Tibial nerve (tissue), 4 donors: ENCODE measurements around the gene SMPD1. TPM values are rescaled to one million over a fixed set of nuclear protein-coding genes. Genes with fewer than 3 reads are reported as not detected.

ENCODE experiments used
- DNase-seq, 2 donors: peaks; one replicate each; pipeline ENCODE4 v3.0.0-alpha.2; 2019; ENCODE audit warnings: low spot score in 2 of 2
- H3K27ac ChIP-seq, 4 donors: fragments of 200-600 bp; sonication (generic) in 3 of 4; one replicate each; pipeline ENCODE4 v1.5.1; 2017 to 2019; ENCODE audit warnings: mild to moderate bottlenecking in 1 of 4
- H3K27me3 ChIP-seq, 2 donors: fragments of 200-600 bp; sonication (generic) in 1 of 2; one replicate each; pipeline versions ENCODE4 v1.5.1 to v1.6.0; 2017 to 2019
- H3K36me3 ChIP-seq, 3 donors: fragments of 200-600 bp; sonication (generic); one replicate each; pipeline ENCODE4 v1.5.1; 2018 to 2019
- H3K4me1 ChIP-seq, 4 donors: fragments of 200-600 bp; sonication (generic) in 3 of 4; one replicate each; pipeline ENCODE4 v1.5.1; 2017 to 2019
- H3K4me3 ChIP-seq, 4 donors: fragments of 200-600 bp; sonication (generic) in 3 of 4; one replicate each; pipeline ENCODE4 v1.5.1; 2017 to 2019; ENCODE audit warnings: mild to moderate bottlenecking in 1 of 4, moderate library complexity in 1 of 4
- H3K9me3 ChIP-seq, 4 donors: fragments of 200-600 bp; sonication (generic) in 3 of 4; one replicate each; pipeline ENCODE4 v1.5.1; 2017 to 2019
- EP300 ChIP-seq, 2 donors: sonication (generic); formaldehyde crosslinking; IDR thresholded peaks; one replicate each; pipeline ENCODE4 v1.6.1; 2017; ENCODE audit warnings: antibody characterized with exemption in 2 of 2, mild to moderate bottlenecking in 1 of 2
- POLR2A ChIP-seq, 2 donors: fragments of 450-650 bp; IDR thresholded peaks; one replicate each; pipeline ENCODE4 v1.6.1; 2017; ENCODE audit warnings: antibody characterized with exemption in 2 of 2, mild to moderate bottlenecking in 2 of 2, moderate library complexity in 2 of 2
- WGBS, 2 donors: methylation state at CpG; one replicate each; pipeline ENCODE4 v1.1.5; 2018; 5-methylcytosine and 5-hydroxymethylcytosine counted together
- total RNA-seq, 4 donors: library from RNA; depleted of rRNA; stranded (reverse); fragments of >200 nt; gene quantifications; one replicate each; pipeline ENCODE4 v1.1.0, GENCODE V29; 2016
- TF ChIP-seq, protein P1 (sequence below), 5 experiments: fragments of 200-600 bp in 3 of 5; fragments of 450-650 bp in 2 of 5; sonication (generic) in 3 of 5; IDR thresholded peaks; one replicate each; pipeline ENCODE4 v1.5.1; 2016 to 2019; ENCODE audit warnings: antibody characterized with exemption in 5 of 5, mild to moderate bottlenecking in 3 of 5, moderate library complexity in 2 of 5

The SMPD1 gene
- total RNA-seq, 4 donors from 2014 or later = 23.1 to 39.8 (median 30.3) TPM

DNA sequence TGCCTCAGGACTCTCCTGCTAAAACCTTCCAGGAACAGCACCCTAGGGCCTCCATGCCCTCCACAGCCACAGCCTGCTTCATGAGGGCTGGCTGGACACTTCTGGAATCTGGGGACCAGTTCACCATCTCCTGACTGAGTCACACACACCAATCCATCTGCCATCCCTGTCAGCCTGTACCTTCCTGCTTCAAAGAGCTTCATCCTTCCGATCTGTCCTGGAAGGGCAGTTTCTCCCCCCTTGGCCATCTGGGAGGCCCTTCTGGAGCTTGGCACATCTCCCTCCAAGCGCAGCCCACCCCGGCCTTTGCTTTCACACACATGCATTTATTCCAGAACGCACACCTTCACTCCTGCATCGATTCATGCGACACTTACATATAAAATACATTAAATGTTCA is 15.6 kb downstream of the SMPD1 start:
- 91 to 96% methylated on average over 6 of the region's 6 CpGs for WGBS, 2 donors
- Histone ChIP-seq H3K4me3 (no peak overlapping the region), H3K36me3 (peaks cover 0 to 68% (median 0%) of the 10 kb centered on the region in 3 donors), H3K27me3 (no peaks in the 10 kb centered on the region), H3K9me3 (no peaks in the 10 kb centered on the region), H3K4me1 (peaks cover 0 to 11% (median 10%) of the 10 kb centered on the region in 4 donors), H3K27ac (no peak overlapping the region)
- TF ChIP-seq POLR2A (IDR thresholded peaks at IDR 0.05) = no peak
- TF ChIP-seq, protein P1, sequence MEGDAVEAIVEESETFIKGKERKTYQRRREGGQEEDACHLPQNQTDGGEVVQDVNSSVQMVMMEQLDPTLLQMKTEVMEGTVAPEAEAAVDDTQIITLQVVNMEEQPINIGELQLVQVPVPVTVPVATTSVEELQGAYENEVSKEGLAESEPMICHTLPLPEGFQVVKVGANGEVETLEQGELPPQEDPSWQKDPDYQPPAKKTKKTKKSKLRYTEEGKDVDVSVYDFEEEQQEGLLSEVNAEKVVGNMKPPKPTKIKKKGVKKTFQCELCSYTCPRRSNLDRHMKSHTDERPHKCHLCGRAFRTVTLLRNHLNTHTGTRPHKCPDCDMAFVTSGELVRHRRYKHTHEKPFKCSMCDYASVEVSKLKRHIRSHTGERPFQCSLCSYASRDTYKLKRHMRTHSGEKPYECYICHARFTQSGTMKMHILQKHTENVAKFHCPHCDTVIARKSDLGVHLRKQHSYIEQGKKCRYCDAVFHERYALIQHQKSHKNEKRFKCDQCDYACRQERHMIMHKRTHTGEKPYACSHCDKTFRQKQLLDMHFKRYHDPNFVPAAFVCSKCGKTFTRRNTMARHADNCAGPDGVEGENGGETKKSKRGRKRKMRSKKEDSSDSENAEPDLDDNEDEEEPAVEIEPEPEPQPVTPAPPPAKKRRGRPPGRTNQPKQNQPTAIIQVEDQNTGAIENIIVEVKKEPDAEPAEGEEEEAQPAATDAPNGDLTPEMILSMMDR (IDR thresholded peaks at IDR 0.05) = no peak
- no peak for TF ChIP-seq EP300 (IDR thresholded peaks at IDR 0.05)
- no peak for DNase-seq

DNA sequence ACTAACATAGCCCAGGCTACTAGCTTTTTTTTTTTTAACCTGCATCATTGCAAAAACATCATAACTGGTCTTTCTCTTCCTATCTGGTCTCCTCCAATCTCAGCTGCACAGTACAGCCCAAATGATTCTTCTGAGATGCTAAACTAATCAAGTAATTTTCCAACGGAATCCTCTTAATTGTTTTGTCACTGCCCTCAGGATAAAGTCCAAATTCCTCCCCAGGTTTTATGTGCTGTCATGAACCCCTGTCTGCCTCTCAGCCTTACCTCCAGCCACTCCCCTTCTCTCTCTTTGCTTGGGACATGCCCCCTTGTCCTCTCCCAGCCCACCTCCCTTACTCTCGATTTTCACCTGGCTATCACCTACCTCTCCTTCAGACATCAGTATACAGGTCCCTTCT is 16.1 kb downstream of the SMPD1 start:
- no peak overlapping the region for H3K4me3 ChIP-seq
- TF ChIP-seq EP300 (IDR thresholded peaks at IDR 0.05) = no peak
- TF ChIP-seq, protein P1 (IDR thresholded peaks at IDR 0.05) = no peak
- no peak for TF ChIP-seq POLR2A (IDR thresholded peaks at IDR 0.05)
- no peak for DNase-seq
- H3K36me3 ChIP-seq = peaks cover 0 to 68% (median 0%) of the 10 kb centered on the region in 3 donors
- WGBS, 2 donors = 42 to 47% methylated on average over 2 of the region's 2 CpGs
- peaks cover 0 to 11% (median 10%) of the 10 kb centered on the region in 4 donors for H3K4me1 ChIP-seq
- H3K27me3 ChIP-seq = no peaks in the 10 kb centered on the region
- no peaks in the 10 kb centered on the region for H3K9me3 ChIP-seq
- H3K27ac ChIP-seq = no peak overlapping the region

DNA sequence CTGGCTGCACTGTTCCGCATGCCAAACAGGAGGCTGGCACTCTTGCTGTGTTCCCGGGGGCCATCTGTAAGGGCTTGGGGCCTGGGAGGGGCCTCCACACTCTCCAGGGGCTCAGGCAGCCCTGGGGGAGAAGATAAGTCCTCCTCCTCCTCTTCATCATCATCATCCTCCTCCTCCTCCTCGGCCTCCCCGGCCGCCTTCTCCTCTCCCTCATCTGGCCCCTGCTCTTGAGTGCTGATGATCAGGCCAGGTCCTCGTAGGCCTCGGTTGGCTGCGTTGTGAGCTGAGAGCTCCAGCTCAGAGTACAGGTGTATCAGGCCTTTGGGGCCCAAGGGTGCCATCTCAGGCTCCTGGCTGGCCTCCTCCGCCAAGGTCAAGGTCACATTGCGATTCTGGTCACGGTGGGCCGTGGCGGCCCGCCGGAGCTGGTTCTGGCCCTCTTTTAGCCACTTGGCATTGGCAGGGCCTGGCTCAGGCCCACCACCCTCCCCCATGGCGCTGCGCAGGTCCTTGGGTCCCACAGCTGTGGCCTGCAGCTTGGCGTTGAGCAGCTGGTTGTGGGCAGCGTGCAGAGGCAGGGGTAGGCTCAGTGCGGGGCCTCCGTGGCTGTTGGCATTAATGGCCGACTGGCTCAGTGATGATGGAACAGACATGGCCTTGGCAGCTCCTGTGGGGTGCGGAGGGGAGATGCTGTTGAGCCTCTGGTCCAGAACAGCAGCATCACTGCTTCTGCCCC is 20.6 kb downstream of the SMPD1 start:
- H3K4me3 ChIP-seq = no peak overlapping the region
- no peaks in the 10 kb centered on the region for H3K9me3 ChIP-seq
- TF ChIP-seq POLR2A (IDR thresholded peaks at IDR 0.05) (no peak), EP300 (IDR thresholded peaks at IDR 0.05) (no peak)
- TF ChIP-seq, protein P1 (IDR thresholded peaks at IDR 0.05) = no peak
- no peak overlapping the region for H3K27ac ChIP-seq
- WGBS, 2 donors = 93 to 96% methylated on average over 22 to 23 of the region's 23 CpGs
- H3K36me3 ChIP-seq = peaks cover 0 to 28% (median 0%) of the 10 kb centered on the region in 3 donors
- no peak for DNase-seq
- peaks cover 0 to 28% (median 0%) of the 10 kb centered on the region in 4 donors for H3K4me1 ChIP-seq
- no peaks in the 10 kb centered on the region for H3K27me3 ChIP-seq

DNA sequence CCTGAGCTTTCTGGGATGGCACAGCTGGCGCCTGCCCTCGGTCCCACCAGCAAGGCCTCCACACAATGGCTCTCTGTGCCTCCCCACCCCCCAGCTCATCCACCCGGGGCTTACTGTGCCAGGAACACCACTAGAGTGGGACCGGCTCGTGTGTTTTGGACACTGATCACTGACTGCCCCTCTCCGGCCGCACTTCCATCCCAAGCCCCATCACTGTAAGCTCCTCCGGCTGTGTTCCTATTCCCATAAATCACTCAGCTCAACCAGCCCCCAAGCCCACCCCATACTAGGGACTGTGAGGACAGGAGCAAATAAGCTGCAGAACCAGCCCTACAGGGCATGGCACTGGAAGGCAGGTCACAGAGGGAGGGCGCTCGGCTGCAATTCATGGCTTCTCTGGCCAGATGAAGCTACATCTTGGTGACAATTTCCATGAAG is 21.3 kb downstream of the SMPD1 start:
- H3K36me3 ChIP-seq = peaks cover 0 to 27% (median 0%) of the 10 kb centered on the region in 3 donors
- H3K4me1 ChIP-seq = peaks cover 0 to 33% (median 0%) of the 10 kb centered on the region in 4 donors
- no peak for DNase-seq
- no peaks in the 10 kb centered on the region for H3K9me3 ChIP-seq
- no peaks in the 10 kb centered on the region for H3K27me3 ChIP-seq
- H3K4me3 ChIP-seq = no peak overlapping the region
- H3K27ac ChIP-seq = no peak overlapping the region
- TF ChIP-seq POLR2A (IDR thresholded peaks at IDR 0.05) = no peak
- TF ChIP-seq EP300 (IDR thresholded peaks at IDR 0.05) = no peak
- WGBS, 2 donors = 67 to 77% methylated on average over 10 of the region's 10 CpGs

DNA sequence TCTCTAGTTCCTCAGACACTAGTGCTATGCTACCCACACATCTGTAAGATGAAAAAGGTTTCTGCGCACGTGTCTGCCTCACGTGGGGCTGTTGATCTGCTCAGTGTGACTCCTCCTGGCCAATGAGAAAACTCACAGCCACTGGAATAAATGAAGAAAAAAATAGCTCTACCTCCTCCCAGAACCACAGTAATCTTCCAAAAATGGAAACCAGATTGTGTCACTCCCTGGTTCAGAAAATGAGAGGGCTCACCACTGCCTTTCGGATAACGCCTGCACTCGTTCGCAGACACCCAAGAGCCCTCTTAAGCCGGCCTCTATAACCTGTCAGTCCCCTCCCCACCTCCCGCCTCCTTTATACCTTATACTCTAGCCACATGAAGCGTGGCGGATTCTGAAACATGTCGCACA is 23.5 kb downstream of the SMPD1 start:
- peaks cover 0 to 27% (median 0%) of the 10 kb centered on the region in 3 donors for H3K36me3 ChIP-seq
- H3K9me3 ChIP-seq = no peaks in the 10 kb centered on the region
- TF ChIP-seq, protein P1 (IDR thresholded peaks at IDR 0.05) = no peak
- TF ChIP-seq EP300 (IDR thresholded peaks at IDR 0.05) (no peak), POLR2A (IDR thresholded peaks at IDR 0.05) (no peak)
- H3K4me3 ChIP-seq = no peak overlapping the region
- H3K4me1 ChIP-seq = peaks cover 0 to 51% (median 5%) of the 10 kb centered on the region in 4 donors
- WGBS, 2 donors = 86 to 92% methylated on average over 12 of the region's 12 CpGs
- no peak for DNase-seq
- no peak overlapping the region for H3K27ac ChIP-seq
- H3K27me3 ChIP-seq = no peaks in the 10 kb centered on the region
